ENCODE measurements around the gene MGRN1. TPM values are rescaled to one million over a fixed set of nuclear protein-coding genes. Genes with fewer than 3 reads are reported as not detected.

MGRN1 gene
- total RNA-seq, 4 donors from 2014 or later, result 32.5 to 86.4 (median 57.6) TPM

- DNase-seq, result no peak
- peaks cover 45 to 51% of the 10 kb centered on the region in 2 donors for H3K4me1 ChIP-seq
- peak overlapping the region; percentile 71 to 79 (median 75) for H3K27ac ChIP-seq
- 73 to 81% methylated on average over 11 to 12 of the region's 12 CpGs for WGBS, 2 donors
- no peak overlapping the region for H3K4me3 ChIP-seq (replicated peaks in 1 of 3)
- H3K27me3 ChIP-seq, result no peaks in the 10 kb centered on the region
- peaks cover 16 to 32% of the 10 kb centered on the region in 2 donors for H3K36me3 ChIP-seq
- no peaks in the 10 kb centered on the region for H3K9me3 ChIP-seq
- intact Hi-C loops (cut with DNase I), result no loop called here
- TF ChIP-seq CTCF (IDR thresholded peaks at IDR 0.05), result no peak
- TF ChIP-seq POLR2A (IDR thresholded peaks at IDR 0.05), result no peak
Measured at GRCh38 chr16:4654964-4655590, 30.5 kb downstream of the MGRN1 start.

DNA sequence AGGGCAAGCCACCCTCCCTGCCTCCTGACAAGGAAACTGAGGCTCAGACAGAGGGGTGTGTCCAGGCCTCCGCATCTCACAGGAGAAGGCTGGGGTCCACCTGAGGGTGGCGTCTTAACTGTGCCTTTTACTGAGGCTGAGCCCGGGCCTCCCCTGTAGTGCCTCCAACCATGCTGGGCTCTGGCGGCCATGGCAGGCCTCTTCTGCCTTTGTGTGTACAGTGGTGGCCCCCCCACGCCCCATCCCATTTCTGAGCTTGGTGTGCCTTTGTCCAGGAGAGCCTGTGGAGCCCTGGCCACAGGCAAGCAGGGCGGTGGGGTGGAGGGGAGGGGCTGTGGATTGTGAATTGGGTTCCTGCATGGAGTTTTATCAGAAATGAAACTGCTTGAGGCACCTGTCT is 31.2 kb downstream of the MGRN1 start:
- intact Hi-C loops (cut with DNase I), result no loop called here
- Histone ChIP-seq H3K4me1 (peaks cover 52 to 59% of the 10 kb centered on the region in 2 donors), H3K9me3 (no peaks in the 10 kb centered on the region), H3K4me3 (replicated peaks in 1 of 3) (no peak overlapping the region), H3K27ac (peak overlapping the region in 2 of 3 donors; percentile 71 to 79), H3K36me3 (peaks cover 16 to 32% of the 10 kb centered on the region in 2 donors), H3K27me3 (no peaks in the 10 kb centered on the region)
- WGBS, 2 donors, result 95 to 100% methylated on average over 3 to 6 of the region's 6 CpGs
- TF ChIP-seq POLR2A (IDR thresholded peaks at IDR 0.05), result no peak
- no peak for TF ChIP-seq CTCF (IDR thresholded peaks at IDR 0.05)
- no peak for DNase-seq

DNA sequence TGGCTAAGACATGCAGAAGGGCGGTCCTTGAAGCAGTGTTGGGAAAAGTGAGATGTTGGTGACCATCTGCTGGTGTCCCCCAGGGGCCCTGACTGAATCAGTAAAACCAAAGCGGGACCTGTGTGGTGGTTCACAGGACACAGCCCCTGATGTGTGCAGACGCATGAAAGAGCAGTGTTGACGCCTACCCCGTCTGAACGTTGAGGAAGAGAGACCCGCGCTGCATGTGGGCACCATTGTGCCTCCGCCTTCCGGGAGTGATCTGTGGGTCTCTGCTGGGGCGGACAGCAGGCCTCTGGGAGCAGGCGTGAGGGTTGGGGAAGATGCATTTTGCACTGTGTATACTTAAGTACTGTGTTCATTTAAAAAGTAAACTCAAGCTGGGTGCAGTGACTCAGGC is 31.6 kb downstream of the MGRN1 start:
- no peak for DNase-seq
- no peak for TF ChIP-seq CTCF (IDR thresholded peaks at IDR 0.05)
- TF ChIP-seq POLR2A (IDR thresholded peaks at IDR 0.05), result no peak
- 94 to 95% methylated on average over 12 of the region's 12 CpGs for WGBS, 2 donors
- intact Hi-C loops (cut with DNase I), result no loop called here
- Histone ChIP-seq H3K27me3 (no peaks in the 10 kb centered on the region), H3K36me3 (peaks cover 16 to 29% of the 10 kb centered on the region in 2 donors), H3K27ac (no peak overlapping the region), H3K9me3 (no peaks in the 10 kb centered on the region), H3K4me1 (peaks cover 53 to 63% of the 10 kb centered on the region in 2 donors), H3K4me3 (replicated peaks in 1 of 3) (no peak overlapping the region)

- no peak for DNase-seq
- TF ChIP-seq CTCF (IDR thresholded peaks at IDR 0.05) (no peak), POLR2A (IDR thresholded peaks at IDR 0.05) (no peak)
Measured at GRCh38 chr16:4656695-4657686, 32.4 kb downstream of the MGRN1 start.

More at GRCh38 chr16:4656695-4657686, 32.4 kb downstream of the MGRN1 start:
- Histone ChIP-seq H3K4me3 (replicated peaks in 1 of 3) (no peak overlapping the region), H3K4me1 (peaks cover 59 to 67% of the 10 kb centered on the region in 2 donors), H3K9me3 (no peaks in the 10 kb centered on the region), H3K27me3 (no peaks in the 10 kb centered on the region), H3K36me3 (peaks cover 16 to 27% of the 10 kb centered on the region in 2 donors), H3K27ac (no peak overlapping the region)
- 92 to 96% methylated on average over 20 to 24 of the region's 25 CpGs for WGBS, 2 donors
- intact Hi-C loops (cut with DNase I), result no loop called here
